Right lobe of liver (tissue), 4 donors: ENCODE results near the gene VPS25.

Experiments
- CTCF ChIP-seq, 4 donors: fragments of 200-600 bp in 3 of 4; fragments of 450-650 bp in 1 of 4; IDR thresholded peaks; one replicate each; pipeline versions ENCODE4 v1.5.1 to v1.8.0; 2016 to 2022; ENCODE audit warnings: antibody characterized with exemption in 4 of 4, mild to moderate bottlenecking in 2 of 4
- POLR2A ChIP-seq: fragments of 450-650 bp; IDR thresholded peaks from one replicate; pipeline ENCODE4 v1.6.1; 2017; ENCODE audit warnings: antibody characterized with exemption, mild to moderate bottlenecking
- donor health status: DM: no; HTN: no; CAD: no.
- donor health status: DM: no; HTN: no; CAD: no.
- donor health status: DM: no; HTN: yes; CAD: no.

GRCh38 chr17:42806249-42806648 is 33.0 kb downstream of the VPS25 start:
- TF ChIP-seq POLR2A: no peak
- no peak for TF ChIP-seq CTCF (IDR thresholded peaks at IDR 0.05)
